SK-N-SH (cell line): ENCODE data around the gene PARS2.

Experiments
- CTCF ChIP-seq: fragments of 200-600 bp; sonication (generic); IDR thresholded peaks from 2 replicates; pipeline ENCODE4 v1.6.1; 2017; ENCODE audit warnings: antibody characterized with exemption, mild to moderate bottlenecking, moderate library complexity
- EP300 ChIP-seq, 2 experiments: IDR thresholded peaks; 2 replicates each; pipeline versions ENCODE4 v1.4.0 to v1.6.1; 2012; ENCODE audit warnings: borderline replicate concordance in 1 of 2, low read depth in 1 of 2, low read length in 1 of 2
- FOXJ3 ChIP-seq: sonication (generic); formaldehyde crosslinking; IDR thresholded peaks from 2 replicates; pipeline ENCODE4 v1.5.1; 2020; ENCODE audit warnings: mild to moderate bottlenecking, missing genetic modification reagents
- NFIC ChIP-seq: IDR thresholded peaks from 2 replicates; pipeline ENCODE4 v1.4.0; 2012; ENCODE audit warnings: borderline replicate concordance
- PBX3 ChIP-seq: IDR thresholded peaks from 2 replicates; pipeline ENCODE4; 2012
- POLR2AphosphoS5 ChIP-seq: IDR thresholded peaks from 2 replicates; pipeline ENCODE4 v1.6.1; 2012; ENCODE audit warnings: low read depth, low read length
- RFX5 ChIP-seq: IDR thresholded peaks from 2 replicates; pipeline ENCODE4 v1.6.1; 2012; ENCODE audit warnings: mild to moderate bottlenecking, improper control_type of control experiment, low read length
- RXRA ChIP-seq: IDR thresholded peaks from 2 replicates; pipeline ENCODE4 v1.4.0; 2012; ENCODE audit warnings: low read depth, mild to moderate bottlenecking, borderline replicate concordance
- TAF1 ChIP-seq: IDR thresholded peaks from 2 replicates; pipeline ENCODE4 v1.6.1; 2012; ENCODE audit warnings: low read depth, mild to moderate bottlenecking, low read length, moderate library complexity, borderline replicate concordance

GRCh38 chr1:54744696-54745095, 19.6 kb downstream of the PARS2 start:
- TF ChIP-seq RFX5: no peak
- TF ChIP-seq CTCF: no peak
- no peak for TF ChIP-seq EP300 (IDR thresholded peaks at IDR 0.05; ENCODE audit: borderline replicate concordance in 1 of 2, low read depth in 1 of 2, low read length in 1 of 2)
- TF ChIP-seq TAF1: no peak
- no peak for TF ChIP-seq RXRA
- no peak for TF ChIP-seq POLR2AphosphoS5
- TF ChIP-seq FOXJ3 (CRISPR knock-in tag): no peak
- TF ChIP-seq PBX3: no peak
- no peak for TF ChIP-seq NFIC
